Astrocyte (in vitro differentiated cells and primary cell): Measurements from ENCODE around the gene FN3KRP. TPM values are rescaled to one million over a fixed set of nuclear protein-coding genes. Genes with fewer than 3 reads are reported as not detected.
A peak's percentile ranks its signal among the peaks of the same experiment; 100 is the strongest.

Experiments
- DNase-seq: peaks from one replicate; pipeline ENCODE4 v3.0.0-alpha.2; 2010; ENCODE audit warnings: low read depth
- FAIRE-seq: peaks from 2 replicates; lab custom pipeline; 2011; peaks lifted over from hg19 to GRCh38; lab: Jason Lieb, UNC
- H2AFZ ChIP-seq: 2 replicates; pipeline ENCODE4 v1.6.0; 2012; ENCODE audit warnings: low read depth, low read length, inconsistent platforms
- H3K27ac ChIP-seq: 2 replicates; pipeline ENCODE4 v1.5.1; 2011; ENCODE audit warnings: low read depth, low read length, inconsistent platforms
- H3K27me3 ChIP-seq: 2 replicates; pipeline ENCODE4 v1.6.0; 2011; ENCODE audit warnings: low read length, inconsistent platforms; ENCODE audit not compliant: insufficient read depth
- H3K36me3 ChIP-seq: 2 replicates; pipeline ENCODE4 v1.5.1; 2011; ENCODE audit warnings: low read length, inconsistent platforms; ENCODE audit not compliant: insufficient read depth
- H3K4me1 ChIP-seq: 2 replicates; pipeline ENCODE4 v1.5.1; 2011; ENCODE audit warnings: low read length, inconsistent platforms; ENCODE audit not compliant: insufficient read depth
- H3K4me2 ChIP-seq: 2 replicates; pipeline ENCODE4 v1.6.0; 2012; ENCODE audit warnings: low read length, inconsistent platforms
- H3K4me3 ChIP-seq: 2 replicates; pipeline ENCODE4 v1.5.1; 2011; ENCODE audit warnings: low read depth, mild to moderate bottlenecking, low read length, inconsistent platforms; ENCODE audit not compliant: insufficient read depth
- H3K79me2 ChIP-seq: 2 replicates; pipeline ENCODE4 v1.6.0; 2012; ENCODE audit warnings: mild to moderate bottlenecking, low read length, inconsistent platforms; ENCODE audit not compliant: insufficient read depth
- H3K9ac ChIP-seq: 2 replicates; pipeline ENCODE4 v1.6.0; 2012; ENCODE audit warnings: mild to moderate bottlenecking, low read length, inconsistent platforms
- H3K9me3 ChIP-seq: 2 replicates; pipeline ENCODE4 v1.5.1; 2012; ENCODE audit warnings: low read depth, mild to moderate bottlenecking, low read length, inconsistent platforms; ENCODE audit not compliant: insufficient read depth
- H4K20me1 ChIP-seq: 2 replicates; pipeline ENCODE4 v1.6.0; 2012; ENCODE audit warnings: low read length, inconsistent platforms; ENCODE audit not compliant: insufficient read depth
- H3K27ac Mint-ChIP-seq: one replicate; pipeline ENCODE4 v1.8.0; 2021; ENCODE audit warnings: mild to moderate bottlenecking, mixed read lengths; ENCODE audit not compliant: unreplicated experiment
- H3K27me3 Mint-ChIP-seq: one replicate; pipeline ENCODE4 v1.8.0; 2021; ENCODE audit warnings: low read depth, mixed read lengths; ENCODE audit not compliant: unreplicated experiment
- H3K36me3 Mint-ChIP-seq: one replicate; pipeline ENCODE4 v1.8.0; 2021; ENCODE audit warnings: low read depth, mixed read lengths; ENCODE audit not compliant: unreplicated experiment
- H3K4me1 Mint-ChIP-seq: one replicate; pipeline ENCODE4 v1.8.0; 2021; ENCODE audit warnings: low read depth, mixed read lengths; ENCODE audit not compliant: unreplicated experiment
- H3K4me3 Mint-ChIP-seq: one replicate; pipeline ENCODE4 v1.8.0; 2021; ENCODE audit warnings: mild to moderate bottlenecking, moderate library complexity, mixed read lengths; ENCODE audit not compliant: unreplicated experiment
- H3K9me3 Mint-ChIP-seq: one replicate; pipeline ENCODE4 v1.8.0; 2021; ENCODE audit warnings: mild to moderate bottlenecking, mixed read lengths; ENCODE audit not compliant: unreplicated experiment
- EZH2 ChIP-seq: IDR thresholded peaks from 2 replicates; pipeline ENCODE4 v1.6.1; 2012; ENCODE audit warnings: mild to moderate bottlenecking, low read length, inconsistent platforms; ENCODE audit not compliant: insufficient read depth
- microRNA-seq: library from miRNA; unstranded; fragments of <30 nt; microRNA quantifications from one replicate; pipeline ENCODE4 v1.2.0, GENCODE V29; 2020
- total RNA-seq: library from RNA; stranded (reverse); gene quantifications from 2 replicates; pipeline ENCODE4 v1.2.1, GENCODE V29; 2021
- TF ChIP-seq, protein P1 (sequence below): IDR thresholded peaks from 2 replicates; pipeline ENCODE4 v1.5.1; 2011; ENCODE audit warnings: low read depth, mild to moderate bottlenecking, inconsistent platforms, low read length, moderate library complexity; ENCODE audit not compliant: insufficient read depth

The FN3KRP gene
- total RNA-seq, 1 donor from 2014 or later: 14.8 TPM

DNA sequence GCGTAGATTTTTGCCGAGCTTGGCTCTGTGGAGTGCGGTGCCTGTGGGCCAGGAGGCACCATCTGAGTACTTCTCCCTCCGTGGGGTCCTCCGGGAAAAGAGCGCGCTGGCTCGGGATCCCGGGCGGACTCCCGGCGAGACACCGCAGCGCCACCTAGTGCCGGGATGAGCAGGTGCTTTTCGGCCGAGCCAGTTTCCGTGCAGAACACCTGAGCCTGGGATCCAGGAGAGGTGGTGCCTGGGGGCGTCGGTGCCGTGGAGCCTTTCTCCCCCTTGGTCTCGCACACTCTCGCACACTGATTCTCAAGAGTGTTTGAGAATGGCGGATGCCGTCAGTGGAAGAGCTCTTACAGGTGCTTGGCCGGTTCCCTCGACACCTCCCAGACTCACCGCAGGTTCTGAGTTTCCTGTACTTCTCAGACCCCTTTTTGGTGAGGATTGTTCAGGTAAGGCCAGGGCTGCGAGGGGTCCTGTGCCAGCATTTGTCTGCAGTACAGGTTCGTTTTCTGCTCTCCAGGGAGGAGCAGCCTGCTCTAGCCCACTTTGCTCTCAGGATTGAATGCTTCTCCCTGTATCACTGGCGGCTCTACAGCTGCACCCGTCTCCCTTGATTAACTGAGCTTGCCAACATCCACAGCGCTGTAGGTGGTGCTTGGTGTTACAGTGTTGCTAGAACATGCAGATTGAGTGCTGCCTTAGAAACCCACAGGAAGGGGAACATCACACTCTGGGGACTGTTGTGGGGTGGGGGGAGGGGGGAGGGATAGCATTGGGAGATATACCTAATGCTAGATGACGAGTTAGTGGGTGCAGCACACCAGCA is 58.7 kb downstream of the FN3KRP start:
- H3K4me3 ChIP-seq: no peak overlapping the region

DNA sequence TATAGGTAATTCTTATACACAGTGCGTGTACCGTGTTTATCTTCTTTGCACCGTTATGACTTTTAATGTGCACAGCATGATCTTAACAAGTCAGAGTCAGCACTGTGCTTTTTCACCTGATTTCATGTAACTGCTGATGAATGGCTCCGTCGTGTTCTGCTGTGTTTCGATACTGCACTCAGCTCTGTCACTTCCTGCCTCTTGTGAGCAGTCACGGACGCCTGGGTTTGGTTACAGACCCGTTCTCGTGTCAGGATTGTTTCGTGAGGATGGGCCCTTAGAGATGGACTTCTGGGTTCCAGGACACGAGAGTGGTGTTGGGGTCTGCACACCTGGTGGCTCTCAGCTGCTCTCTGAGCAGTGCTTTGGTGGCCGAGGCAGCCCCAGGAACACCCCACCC is 59.9 kb downstream of the FN3KRP start:
- H4K20me1 ChIP-seq: peaks cover 11% of the 10 kb centered on the region
- no peak for FAIRE-seq
- peaks cover 9% of the 10 kb centered on the region for H3K36me3 Mint-ChIP-seq
- no peak overlapping the region for H3K4me3 ChIP-seq
- no peaks in the 10 kb centered on the region for H3K27me3 Mint-ChIP-seq
- H3K9me3 ChIP-seq: no peaks in the 10 kb centered on the region
- TF ChIP-seq, protein P1, sequence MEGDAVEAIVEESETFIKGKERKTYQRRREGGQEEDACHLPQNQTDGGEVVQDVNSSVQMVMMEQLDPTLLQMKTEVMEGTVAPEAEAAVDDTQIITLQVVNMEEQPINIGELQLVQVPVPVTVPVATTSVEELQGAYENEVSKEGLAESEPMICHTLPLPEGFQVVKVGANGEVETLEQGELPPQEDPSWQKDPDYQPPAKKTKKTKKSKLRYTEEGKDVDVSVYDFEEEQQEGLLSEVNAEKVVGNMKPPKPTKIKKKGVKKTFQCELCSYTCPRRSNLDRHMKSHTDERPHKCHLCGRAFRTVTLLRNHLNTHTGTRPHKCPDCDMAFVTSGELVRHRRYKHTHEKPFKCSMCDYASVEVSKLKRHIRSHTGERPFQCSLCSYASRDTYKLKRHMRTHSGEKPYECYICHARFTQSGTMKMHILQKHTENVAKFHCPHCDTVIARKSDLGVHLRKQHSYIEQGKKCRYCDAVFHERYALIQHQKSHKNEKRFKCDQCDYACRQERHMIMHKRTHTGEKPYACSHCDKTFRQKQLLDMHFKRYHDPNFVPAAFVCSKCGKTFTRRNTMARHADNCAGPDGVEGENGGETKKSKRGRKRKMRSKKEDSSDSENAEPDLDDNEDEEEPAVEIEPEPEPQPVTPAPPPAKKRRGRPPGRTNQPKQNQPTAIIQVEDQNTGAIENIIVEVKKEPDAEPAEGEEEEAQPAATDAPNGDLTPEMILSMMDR: no peak
- TF ChIP-seq EZH2: no peak
- peaks cover 3% of the 10 kb centered on the region for H3K36me3 ChIP-seq
- no peaks in the 10 kb centered on the region for H3K79me2 ChIP-seq
- H3K27ac ChIP-seq: no peak overlapping the region
- H3K4me3 Mint-ChIP-seq: no peak overlapping the region
- no peak overlapping the region for H3K27ac Mint-ChIP-seq
- H3K4me2 ChIP-seq: no peak overlapping the region
- no peak overlapping the region for H2AFZ ChIP-seq
- no peak for DNase-seq
- no peak overlapping the region for H3K9ac ChIP-seq
- H3K27me3 ChIP-seq: no peaks in the 10 kb centered on the region
- no peaks in the 10 kb centered on the region for H3K4me1 ChIP-seq
- H3K9me3 Mint-ChIP-seq: peaks cover 3% of the 10 kb centered on the region
- H3K4me1 Mint-ChIP-seq: peaks cover 4% of the 10 kb centered on the region

More for the DNA sequence above, 58.7 kb downstream of the FN3KRP start:
- H2AFZ ChIP-seq: no peak overlapping the region
- H3K9ac ChIP-seq: no peak overlapping the region
- H4K20me1 ChIP-seq: peaks cover 11% of the 10 kb centered on the region
- H3K27ac Mint-ChIP-seq: no peak overlapping the region
- H3K4me2 ChIP-seq: peak overlapping the region; percentile 36
- no peak overlapping the region for H3K27ac ChIP-seq
- no peak for TF ChIP-seq EZH2
- TF ChIP-seq, protein P1: peak; percentile 55
- H3K4me1 Mint-ChIP-seq: peaks cover 4% of the 10 kb centered on the region
- H3K4me1 ChIP-seq: no peaks in the 10 kb centered on the region
- H3K4me3 Mint-ChIP-seq: no peak overlapping the region
- H3K36me3 Mint-ChIP-seq: peaks cover 9% of the 10 kb centered on the region
- no peaks in the 10 kb centered on the region for H3K9me3 ChIP-seq
- DNase-seq (peak; percentile 10), FAIRE-seq (no peak)
- H3K27me3 Mint-ChIP-seq: no peaks in the 10 kb centered on the region
- H3K9me3 Mint-ChIP-seq: peaks cover 1% of the 10 kb centered on the region
- no peaks in the 10 kb centered on the region for H3K79me2 ChIP-seq
- H3K27me3 ChIP-seq: no peaks in the 10 kb centered on the region
- H3K36me3 ChIP-seq: peaks cover 3% of the 10 kb centered on the region

Small RNA genes within 50 kb of the gene (microRNA-seq; reads per million reads assigned to microRNA genes)
- gene MIR4525: 3.8 reads per million, percentile 14 among the genes with 10 or more reads in this experiment

Other genes starting within 250 kb of the FN3KRP start
- gene FOXK2, start 197.0 kb upstream of the FN3KRP start, total RNA-seq: 57.9 and 68.0 TPM in 2 replicates
- 74.3 and 75.4 TPM in 2 replicates for gene WDR45B, start 68.3 kb upstream of the FN3KRP start, total RNA-seq
- gene RAB40B, start 18.0 kb upstream of the FN3KRP start, total RNA-seq: 15.8 and 17.5 TPM in 2 replicates
- 4.0 and 4.1 TPM in 2 replicates for gene FN3K, start 18.9 kb downstream of the FN3KRP start, total RNA-seq
- 31.8 and 35.6 TPM in 2 replicates for gene TBCD, start 35.4 kb downstream of the FN3KRP start, total RNA-seq
- 0.07 and 0.34 TPM in 2 replicates for gene ZNF750, start 123.3 kb downstream of the FN3KRP start, total RNA-seq